Fibroblast of lung (primary cell): ENCODE measurements around the gene KCTD20. TPM values are rescaled to one million over a fixed set of nuclear protein-coding genes. Genes with fewer than 3 reads are reported as not detected.

Experiments used
- DNase-seq, 2 donors: peaks; one replicate each; pipeline versions ENCODE4 v3.0.0 to v3.0.0-alpha.2; 2010; ENCODE audit warnings: low read depth in 2 of 2
- H2AFZ ChIP-seq: 2 replicates; pipeline ENCODE4 v1.5.1; 2012; ENCODE audit warnings: low read length, control low read depth, inconsistent platforms
- H3K27ac ChIP-seq: 2 replicates; pipeline ENCODE4 v1.5.1; 2011; ENCODE audit warnings: low read length, control low read depth; ENCODE audit not compliant: insufficient read depth
- H3K27me3 ChIP-seq: 2 replicates; pipeline ENCODE4 v1.5.1; 2011; ENCODE audit warnings: mild to moderate bottlenecking, low read length; ENCODE audit not compliant: control insufficient read depth, insufficient read depth
- H3K36me3 ChIP-seq: 2 replicates; pipeline ENCODE4 v1.5.1; 2011; ENCODE audit warnings: low read length; ENCODE audit not compliant: control insufficient read depth, insufficient read depth
- H3K4me1 ChIP-seq: 2 replicates; pipeline ENCODE4 v1.5.1; 2011; ENCODE audit warnings: low read length; ENCODE audit not compliant: control insufficient read depth, insufficient read depth; ENCODE audit errors: extremely low read depth
- H3K4me2 ChIP-seq: 2 replicates; pipeline ENCODE4 v1.5.1; 2011; ENCODE audit warnings: low read length, control low read depth; ENCODE audit not compliant: insufficient read depth; ENCODE audit errors: extremely low read depth
- H3K4me3 ChIP-seq, 4 experiments: fragments of 200-600 bp in 1 of 4; sonication (generic) in 1 of 4; replicated peaks in 1 of 4; 2 replicates each; pipeline ENCODE4 v1.5.1; 2011 to 2016; ENCODE audit warnings: low read length in 4 of 4, low read depth in 3 of 4, mild to moderate bottlenecking in 3 of 4, control low read depth in 2 of 4, inconsistent platforms in 1 of 4, mixed read lengths in 1 of 4; ENCODE audit not compliant: insufficient read depth in 1 of 4; ENCODE audit errors: control extremely low read depth in 1 of 4
- H3K79me2 ChIP-seq: 2 replicates; pipeline ENCODE4 v1.5.1; 2012; ENCODE audit warnings: mild to moderate bottlenecking, low read length, inconsistent platforms; ENCODE audit not compliant: control insufficient read depth, insufficient read depth
- H3K9ac ChIP-seq: 2 replicates; pipeline ENCODE4 v1.5.1; 2011; ENCODE audit warnings: mild to moderate bottlenecking, low read length, control low read depth; ENCODE audit not compliant: insufficient read depth
- H3K9me3 ChIP-seq: 2 replicates; pipeline ENCODE4 v1.5.1; 2012; ENCODE audit warnings: low read depth, low read length; ENCODE audit not compliant: control insufficient read depth, insufficient read depth
- H4K20me1 ChIP-seq: 2 replicates; pipeline ENCODE4 v1.5.1; 2011; ENCODE audit warnings: low read length; ENCODE audit not compliant: control insufficient read depth, insufficient read depth; ENCODE audit errors: extremely low read depth
- EZH2 ChIP-seq: IDR thresholded peaks from 2 replicates; pipeline ENCODE4 v1.5.1; 2012; ENCODE audit warnings: low read length, control low read depth, mild to moderate bottlenecking; ENCODE audit errors: missing control alignments
- polyA plus RNA-seq, 2 donors: library from polyadenylated mRNA; depleted of rRNA in 1 of 2; stranded (reverse) in 1 of 2; unstranded in 1 of 2; fragments of >200 nt; gene quantifications; 2 replicates each; pipeline ENCODE4 v1.2.1, GENCODE V29; 2011 to 2012; ENCODE audit warnings: missing spikeins in 1 of 2
- total RNA-seq: library from RNA; depleted of rRNA; stranded (reverse); fragments of >200 nt; gene quantifications from 2 replicates; pipeline ENCODE4 v1.2.1, GENCODE V29; 2014
- TF ChIP-seq, protein P1 (sequence below), 2 donors: IDR thresholded peaks in 1 of 2; conservative IDR thresholded peaks in 1 of 2; 1 replicate in 1 of 2; 2 replicates in 1 of 2; pipeline ENCODE4 v1.5.1; 2011 to 2012; ENCODE audit warnings: low read length in 2 of 2, control low read depth in 1 of 2, inconsistent platforms in 1 of 2, low read depth in 1 of 2, mild to moderate bottlenecking in 1 of 2

The KCTD20 gene
- total and polyA plus RNA-seq, 2 donors (not counting 1 experiment from before 2014, with no cell fraction given), result 39.6 to 87.4 TPM

DNA sequence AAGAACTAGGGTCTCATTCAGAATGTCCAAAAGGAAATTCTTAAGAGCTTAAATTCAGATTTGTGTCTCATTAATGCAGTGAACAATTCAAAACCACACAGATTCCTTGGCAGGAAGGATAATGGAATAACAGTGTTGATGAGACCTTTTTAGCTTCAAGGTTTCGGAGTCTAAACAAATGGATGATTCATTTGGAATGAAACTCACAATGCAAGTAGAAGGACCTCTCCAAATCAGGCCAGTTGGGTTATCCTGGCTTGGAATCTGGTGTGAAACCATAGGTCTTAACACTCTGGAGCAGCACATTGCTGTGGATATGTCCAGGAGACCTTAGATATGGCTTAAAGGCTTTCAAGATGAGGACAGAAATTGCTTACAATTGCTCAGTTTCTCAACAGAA lies 44.9 kb downstream of the KCTD20 start:
- peak in 1 of 2 donors; percentile 87 for DNase-seq
- Histone ChIP-seq H3K4me3 (no peak overlapping the region), H3K9ac (no peak overlapping the region), H3K79me2 (no peaks in the 10 kb centered on the region), H2AFZ (no peak overlapping the region), H4K20me1 (no peaks in the 10 kb centered on the region), H3K36me3 (peaks cover 4% of the 10 kb centered on the region), H3K9me3 (no peaks in the 10 kb centered on the region), H3K4me1 (no peaks in the 10 kb centered on the region), H3K27me3 (no peaks in the 10 kb centered on the region), H3K27ac (no peak overlapping the region), H3K4me2 (no peak overlapping the region)
- TF ChIP-seq, protein P1, sequence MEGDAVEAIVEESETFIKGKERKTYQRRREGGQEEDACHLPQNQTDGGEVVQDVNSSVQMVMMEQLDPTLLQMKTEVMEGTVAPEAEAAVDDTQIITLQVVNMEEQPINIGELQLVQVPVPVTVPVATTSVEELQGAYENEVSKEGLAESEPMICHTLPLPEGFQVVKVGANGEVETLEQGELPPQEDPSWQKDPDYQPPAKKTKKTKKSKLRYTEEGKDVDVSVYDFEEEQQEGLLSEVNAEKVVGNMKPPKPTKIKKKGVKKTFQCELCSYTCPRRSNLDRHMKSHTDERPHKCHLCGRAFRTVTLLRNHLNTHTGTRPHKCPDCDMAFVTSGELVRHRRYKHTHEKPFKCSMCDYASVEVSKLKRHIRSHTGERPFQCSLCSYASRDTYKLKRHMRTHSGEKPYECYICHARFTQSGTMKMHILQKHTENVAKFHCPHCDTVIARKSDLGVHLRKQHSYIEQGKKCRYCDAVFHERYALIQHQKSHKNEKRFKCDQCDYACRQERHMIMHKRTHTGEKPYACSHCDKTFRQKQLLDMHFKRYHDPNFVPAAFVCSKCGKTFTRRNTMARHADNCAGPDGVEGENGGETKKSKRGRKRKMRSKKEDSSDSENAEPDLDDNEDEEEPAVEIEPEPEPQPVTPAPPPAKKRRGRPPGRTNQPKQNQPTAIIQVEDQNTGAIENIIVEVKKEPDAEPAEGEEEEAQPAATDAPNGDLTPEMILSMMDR (conservative IDR thresholded peaks at IDR 0.05 in 1 of 2, IDR thresholded peaks at IDR 0.05 in 1 of 2; ENCODE audit: low read depth in 1 of 2, low read length in 2 of 2), result no peak
- TF ChIP-seq EZH2, result no peak

DNA sequence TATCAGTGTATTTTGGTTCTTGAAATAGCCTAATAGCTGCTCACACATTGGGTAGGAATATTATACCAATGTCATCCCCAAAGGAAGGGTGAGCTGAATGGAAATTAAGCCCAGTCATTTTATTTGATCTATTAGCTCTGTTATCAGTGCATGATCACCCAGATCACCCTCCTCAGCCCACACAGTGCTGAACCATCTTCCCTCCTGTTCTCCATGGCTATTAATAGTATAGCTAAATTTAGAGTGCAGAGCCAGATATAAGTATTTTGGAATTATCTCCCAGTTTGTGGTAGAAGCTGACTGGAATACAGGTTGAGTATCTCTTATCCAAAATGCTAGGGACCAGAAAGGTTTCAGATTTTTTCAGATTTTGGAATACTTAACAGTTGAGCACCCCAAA lies 45.4 kb downstream of the KCTD20 start:
- Histone ChIP-seq H3K79me2 (no peaks in the 10 kb centered on the region), H3K9ac (no peak overlapping the region), H3K4me1 (no peaks in the 10 kb centered on the region), H3K27ac (no peak overlapping the region), H3K27me3 (no peaks in the 10 kb centered on the region), H4K20me1 (no peaks in the 10 kb centered on the region), H2AFZ (no peak overlapping the region), H3K36me3 (peaks cover 4% of the 10 kb centered on the region), H3K4me3 (no peak overlapping the region), H3K4me2 (no peak overlapping the region), H3K9me3 (no peaks in the 10 kb centered on the region)
- no peak for TF ChIP-seq EZH2
- TF ChIP-seq, protein P1 (conservative IDR thresholded peaks at IDR 0.05 in 1 of 2, IDR thresholded peaks at IDR 0.05 in 1 of 2; ENCODE audit: low read depth in 1 of 2, low read length in 2 of 2), result no peak
- DNase-seq, result no peak

DNA sequence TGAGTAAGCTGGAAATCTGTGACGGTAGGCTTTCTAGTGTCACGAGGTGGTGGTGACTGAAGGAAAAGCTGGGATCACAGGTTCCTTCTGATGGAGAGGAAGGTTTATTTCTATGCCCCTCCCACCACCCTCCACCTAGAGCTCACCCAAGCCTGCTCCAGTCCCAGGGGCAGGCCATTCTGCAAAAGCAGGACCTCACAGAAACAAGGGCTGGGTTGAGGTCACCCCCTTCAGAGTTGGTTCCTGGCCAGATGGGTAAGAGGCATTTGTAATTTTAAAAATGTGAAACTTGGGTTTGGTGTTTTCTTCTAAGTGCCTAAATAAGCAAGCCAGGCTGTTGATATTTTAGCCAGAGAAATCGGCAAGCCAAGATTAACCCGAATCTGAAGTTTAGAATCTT lies 46.6 kb downstream of the KCTD20 start:
- H3K27ac ChIP-seq, result no peak overlapping the region
- H3K79me2 ChIP-seq, result no peaks in the 10 kb centered on the region
- H3K4me1 ChIP-seq, result no peaks in the 10 kb centered on the region
- H3K27me3 ChIP-seq, result no peaks in the 10 kb centered on the region
- H2AFZ ChIP-seq, result no peak overlapping the region
- no peak for DNase-seq
- H3K36me3 ChIP-seq, result peaks cover 4% of the 10 kb centered on the region
- TF ChIP-seq, protein P1 (conservative IDR thresholded peaks at IDR 0.05 in 1 of 2, IDR thresholded peaks at IDR 0.05 in 1 of 2; ENCODE audit: low read depth in 1 of 2, low read length in 2 of 2), result no peak
- TF ChIP-seq EZH2, result no peak
- H3K9ac ChIP-seq, result no peak overlapping the region
- H3K9me3 ChIP-seq, result no peaks in the 10 kb centered on the region
- H3K4me2 ChIP-seq, result no peak overlapping the region
- no peak overlapping the region for H3K4me3 ChIP-seq
- H4K20me1 ChIP-seq, result no peaks in the 10 kb centered on the region
